HG03175 (cell line): Measurements from ENCODE around the gene CAVIN1.
"Not testable (repeated sequence)": the region's sequence is repeated elsewhere in the genome, so short reads cannot be mapped to it uniquely, and the experiment has no call there.

Experiments used
- ATAC-seq: cut with Tn5 transposase; IDR thresholded peaks from one replicate; pipeline ENCODE4 v1.9.1; 2021; ENCODE audit warnings: mild to moderate bottlenecking, moderate library complexity; ENCODE audit not compliant: unreplicated experiment

The CAVIN1 gene

DNA sequence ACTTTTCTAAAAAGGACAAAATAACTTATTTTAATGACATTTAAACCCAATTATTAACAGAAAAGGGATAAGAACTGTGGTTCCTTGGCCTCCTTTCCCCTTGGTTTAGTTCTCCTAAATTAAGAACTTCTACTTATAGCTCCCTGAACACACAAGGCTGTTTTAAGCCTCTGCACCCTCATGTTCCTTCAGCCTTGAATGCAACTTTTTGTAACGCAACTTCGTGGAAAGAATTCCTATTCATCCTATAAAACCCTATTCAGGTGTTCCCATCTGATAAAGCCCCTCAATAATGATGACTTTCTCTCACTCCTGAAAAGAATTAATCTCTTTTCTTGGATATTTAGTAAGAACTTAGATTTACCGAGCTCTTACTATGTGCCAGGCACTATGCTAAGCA is 41.2 kb downstream of the CAVIN1 start:
- no peak for ATAC-seq

DNA sequence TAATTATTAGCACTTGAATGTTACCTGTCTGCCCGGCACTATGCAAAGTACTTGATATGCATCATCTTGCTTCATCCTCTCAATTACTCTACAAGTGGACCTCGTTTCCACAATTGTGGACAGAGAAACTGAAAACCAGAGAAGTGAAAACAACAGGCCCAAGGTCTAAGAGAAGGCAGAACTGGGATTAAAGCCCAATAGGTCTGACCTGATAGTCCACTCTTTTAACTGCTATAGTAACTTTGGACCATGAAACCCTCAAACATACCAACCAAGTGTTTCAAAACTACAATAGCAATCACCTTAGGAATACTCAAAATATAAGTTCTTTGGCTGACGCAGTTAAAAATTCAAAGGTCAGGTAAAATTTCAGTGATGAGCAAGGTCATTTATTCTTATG is 42.1 kb downstream of the CAVIN1 start:
- no peak for ATAC-seq

DNA sequence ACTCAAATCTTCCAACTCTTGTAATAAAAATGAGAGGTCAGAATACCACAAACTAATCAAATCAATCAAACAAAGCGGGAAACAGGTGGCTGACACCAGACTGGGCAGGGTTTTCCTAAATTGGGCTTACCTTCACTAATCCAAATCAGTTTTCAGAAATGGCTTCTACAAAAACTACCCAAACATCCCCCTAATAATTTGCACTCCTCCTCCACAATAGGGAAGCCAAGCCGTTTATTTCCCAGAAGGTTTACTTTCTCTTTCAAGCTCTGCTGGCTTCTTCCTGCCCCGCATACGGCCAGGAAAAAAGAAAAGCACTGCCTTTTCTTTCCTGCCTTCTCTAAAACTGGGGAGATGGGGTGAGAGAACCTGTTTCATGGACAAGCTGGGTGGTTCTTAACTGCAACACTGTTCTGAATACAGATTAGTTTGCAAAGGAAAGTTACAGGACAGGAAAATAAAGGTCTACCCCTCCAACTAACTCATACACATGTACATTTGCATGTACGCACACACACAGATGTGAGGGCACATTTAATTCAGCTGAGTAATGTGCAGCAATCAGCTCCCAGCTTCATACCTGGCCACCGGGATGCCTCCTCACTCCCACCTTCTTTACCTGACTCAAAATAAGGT is 44.0 kb downstream of the CAVIN1 start:
- no peak for ATAC-seq

DNA sequence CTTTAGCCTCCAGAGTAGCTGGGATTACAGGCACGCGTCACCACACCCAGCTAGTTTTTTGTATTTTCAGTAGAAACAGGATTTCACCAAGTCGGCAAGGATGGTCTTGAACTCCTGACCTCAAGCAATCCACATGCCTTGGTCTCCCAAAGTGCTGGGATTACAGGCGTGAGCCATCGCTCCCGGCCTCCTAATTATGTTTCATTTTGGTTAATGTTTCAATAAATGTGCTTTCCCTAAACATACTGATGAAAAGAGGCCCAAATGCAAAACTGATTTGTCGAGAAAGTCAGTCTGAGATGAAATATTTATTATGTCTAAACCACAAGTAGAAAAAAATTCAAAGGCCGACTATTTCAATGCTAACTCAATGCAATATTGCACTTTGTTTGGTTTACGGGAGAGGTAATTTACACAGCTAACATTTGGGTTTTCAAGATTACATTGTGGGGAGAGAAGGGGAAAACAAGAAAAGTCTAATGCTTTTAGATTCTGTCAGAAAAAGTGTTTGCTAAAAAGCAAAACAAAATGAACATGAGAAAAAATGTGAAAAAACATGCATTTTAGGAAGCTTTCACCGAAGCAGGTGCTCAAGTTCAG is 44.6 kb downstream of the CAVIN1 start:
- no peak for ATAC-seq

DNA sequence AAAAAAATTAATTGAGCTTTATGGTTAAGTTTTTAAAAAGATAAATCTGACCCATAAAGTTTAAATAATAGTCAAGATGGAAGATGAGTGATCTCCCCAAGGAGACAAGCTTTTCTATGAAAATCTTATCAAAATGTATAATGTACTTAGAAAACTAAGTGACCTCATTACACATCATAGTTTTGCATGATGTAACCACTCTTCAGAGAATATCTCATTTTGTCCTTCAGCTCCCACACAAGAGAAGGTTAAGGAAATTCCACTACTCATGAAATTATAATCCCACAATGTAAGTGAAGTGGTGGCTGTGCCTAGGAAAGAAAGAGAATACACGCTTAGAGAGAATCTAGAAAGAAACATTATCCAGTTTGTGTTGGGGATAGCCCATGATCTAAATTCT is 49.2 kb downstream of the CAVIN1 start:
- ATAC-seq, result no peak

DNA sequence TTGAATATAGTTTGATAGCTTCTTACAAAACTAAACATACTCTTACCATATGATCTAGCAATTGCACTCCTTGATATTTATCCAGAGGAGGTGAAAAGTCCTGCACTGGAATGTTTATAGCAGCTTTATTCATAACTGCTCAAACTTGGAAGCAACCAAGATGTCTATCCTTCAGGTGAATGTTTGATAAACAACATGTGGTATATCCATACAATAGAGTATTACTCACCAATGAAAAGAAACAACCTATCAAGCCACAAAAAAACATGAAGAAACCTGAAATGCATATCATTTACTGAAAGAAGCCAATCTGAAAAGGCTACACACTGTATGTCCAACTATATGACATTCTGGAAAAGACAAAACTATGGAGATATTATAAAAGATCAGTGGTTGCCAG is 50.9 kb downstream of the CAVIN1 start:
- no peak for ATAC-seq

DNA sequence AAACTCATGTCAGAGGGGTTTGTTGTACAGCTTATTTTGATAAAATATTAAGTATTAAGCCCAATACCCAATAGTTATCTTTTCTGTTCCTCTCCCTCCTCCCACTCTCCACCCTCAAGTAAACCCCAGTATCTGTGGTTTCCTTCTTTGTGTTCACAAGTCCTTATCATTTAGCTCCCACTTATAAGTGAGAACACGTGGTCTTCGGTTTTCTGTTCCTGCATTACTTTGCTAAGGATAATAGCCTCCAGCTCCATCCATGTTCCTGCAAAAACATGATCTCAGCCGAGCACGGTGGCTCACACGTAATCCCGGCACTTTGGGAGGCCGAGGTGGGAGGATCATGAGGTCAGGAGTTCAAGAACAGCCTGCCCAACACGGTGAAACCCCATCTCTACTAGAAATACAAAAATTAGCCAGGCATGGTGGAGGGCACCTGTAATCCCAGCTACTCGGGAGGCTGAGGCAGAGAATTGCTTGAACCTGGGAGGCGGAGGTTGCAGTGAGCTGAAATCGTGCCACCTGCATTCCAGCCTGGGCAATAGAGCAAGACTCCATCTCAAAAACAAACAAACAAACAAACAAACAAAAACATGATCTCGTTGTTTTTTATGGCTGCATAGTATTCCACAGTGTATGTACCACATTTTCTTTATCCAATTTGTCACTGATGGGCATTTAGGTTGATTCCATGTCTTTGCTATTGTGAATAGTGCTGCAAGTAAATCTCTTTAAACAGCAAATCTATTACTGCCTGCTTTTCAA is 54.1 kb downstream of the CAVIN1 start:
- ATAC-seq, result not testable (repeated sequence)

DNA sequence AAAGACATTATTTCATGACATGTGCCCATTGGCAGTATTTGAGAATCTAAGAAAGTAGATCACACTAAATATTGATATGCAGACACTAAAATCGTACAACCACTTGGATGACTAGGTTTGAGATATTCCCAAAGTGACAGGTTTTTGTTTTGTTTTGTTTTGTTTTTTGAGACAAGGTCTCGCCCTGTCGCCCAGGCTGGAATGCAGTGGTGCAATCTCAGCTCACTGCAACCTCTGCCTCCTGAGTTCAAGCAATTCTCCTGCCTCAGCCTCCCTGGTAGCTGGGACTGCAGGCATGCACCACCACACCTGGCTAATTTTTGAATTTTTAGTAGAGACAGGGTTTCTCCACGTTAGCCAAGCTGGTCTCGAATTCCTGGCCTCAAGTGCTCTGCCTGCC is 54.7 kb downstream of the CAVIN1 start:
- ATAC-seq, result not testable (repeated sequence)

DNA sequence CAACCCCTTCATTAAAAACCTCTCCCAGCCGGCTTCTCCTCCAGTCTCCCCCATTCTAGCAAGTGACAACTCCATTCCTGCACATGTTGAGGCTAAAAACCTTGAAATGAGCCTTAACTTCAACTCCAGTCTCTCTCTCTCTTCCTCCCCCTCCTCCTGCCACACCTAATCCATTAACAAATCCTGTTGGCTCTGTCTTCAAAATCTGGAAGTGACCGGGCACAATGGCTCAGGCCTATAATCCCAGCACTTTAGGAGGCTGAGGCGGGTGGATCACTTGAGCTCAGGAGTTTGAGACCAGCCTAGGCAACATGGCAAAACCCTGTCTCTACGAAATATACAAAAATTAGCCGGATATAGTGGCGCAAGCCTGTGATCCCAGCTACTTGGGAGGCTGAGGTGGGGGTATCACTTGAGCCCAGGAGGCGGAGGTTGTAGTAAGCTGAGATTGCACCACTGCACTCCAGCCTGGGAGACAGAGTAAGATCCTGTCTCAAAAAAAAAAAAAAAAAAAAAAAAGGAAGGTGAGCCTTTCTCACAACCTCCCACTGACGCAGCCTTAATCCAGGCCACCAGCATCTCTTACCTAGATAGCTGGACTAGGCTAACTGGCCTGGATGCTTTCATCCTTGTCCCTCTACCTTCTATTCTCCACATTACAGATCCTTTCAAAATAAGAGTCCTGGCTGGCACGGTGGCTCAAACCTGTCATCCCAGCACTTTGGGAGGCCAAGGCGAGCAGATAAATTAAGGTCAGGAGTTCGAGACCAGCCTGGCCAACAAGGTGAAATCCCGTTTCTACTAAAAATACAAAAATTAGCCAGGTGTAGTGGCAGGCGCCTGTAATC is 56.7 kb downstream of the CAVIN1 start:
- not testable (repeated sequence) for ATAC-seq

DNA sequence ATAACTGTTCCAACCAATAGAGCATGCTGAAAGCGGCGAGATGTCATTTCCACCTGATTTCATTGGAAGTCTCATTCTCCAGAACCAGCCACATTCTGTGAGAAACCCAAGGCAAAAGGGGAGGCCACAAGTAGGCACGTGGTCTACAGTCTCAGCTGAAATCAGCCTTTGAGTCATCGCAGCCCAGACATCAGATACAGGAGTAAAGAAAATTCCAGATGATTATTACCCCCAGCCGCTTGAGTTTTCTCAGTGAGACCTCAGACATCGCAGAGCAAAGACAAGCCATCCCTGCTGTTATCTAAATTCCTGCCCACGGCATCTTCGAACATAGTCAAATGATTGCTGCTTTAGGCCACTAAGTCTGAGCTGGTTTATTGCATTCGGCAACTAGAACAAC is 57.9 kb downstream of the CAVIN1 start:
- ATAC-seq, result no peak

DNA sequence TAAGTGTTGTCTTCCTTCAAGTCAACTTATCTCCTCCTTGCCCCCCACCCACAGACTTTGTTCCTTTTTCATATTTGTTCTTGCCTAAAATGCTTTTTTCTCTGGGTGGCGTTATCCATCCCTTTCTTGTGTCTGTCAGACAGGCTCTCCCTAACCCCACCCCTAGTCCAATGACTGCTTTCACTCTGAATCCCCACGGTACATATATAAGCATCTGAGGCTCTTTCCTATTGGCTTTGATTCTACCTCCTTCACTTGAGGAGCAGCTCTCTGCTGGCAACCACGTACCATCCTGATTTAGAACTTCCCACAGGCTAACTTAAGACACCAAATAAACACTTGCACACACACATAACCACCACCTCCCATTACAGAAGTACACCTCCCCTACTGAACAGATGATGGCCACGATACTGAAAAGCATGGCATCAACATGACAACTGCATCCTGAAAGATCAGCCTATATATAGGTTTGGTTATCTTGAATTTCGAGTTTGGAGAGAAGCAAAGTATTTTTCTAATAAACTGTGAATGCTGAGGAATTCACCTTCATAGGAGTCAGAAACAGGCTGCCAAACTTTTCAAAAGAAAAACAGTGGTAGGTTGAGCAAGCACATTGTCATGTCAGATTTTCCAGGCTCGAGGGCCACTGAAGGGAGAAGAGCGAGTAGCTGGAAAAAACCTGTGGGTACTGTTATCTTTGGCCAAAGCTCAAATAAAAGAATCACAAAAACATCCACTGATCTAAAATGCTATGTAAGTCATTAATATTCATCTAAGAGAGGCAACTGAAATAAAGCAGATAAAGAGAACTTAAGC is 59.1 kb downstream of the CAVIN1 start:
- no peak for ATAC-seq

DNA sequence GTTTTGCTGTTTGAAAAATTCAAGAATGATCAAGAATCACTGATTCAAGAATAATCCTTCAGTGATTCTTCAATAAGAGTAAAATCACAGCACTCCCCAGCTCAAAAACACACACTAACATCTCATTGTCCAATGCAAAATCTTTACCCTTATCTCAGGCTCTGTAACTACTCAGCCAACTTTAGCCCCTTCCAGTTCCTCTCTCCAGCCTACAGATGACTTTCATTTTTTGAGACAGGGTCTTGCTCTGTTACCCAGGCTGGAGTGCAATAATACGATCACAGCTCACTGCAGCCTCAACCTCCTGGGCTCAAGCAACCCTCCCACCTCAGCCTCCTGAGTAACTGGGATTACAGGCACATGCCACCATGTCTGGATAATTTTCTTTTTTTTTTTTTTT is 59.8 kb downstream of the CAVIN1 start:
- ATAC-seq, result no peak

DNA sequence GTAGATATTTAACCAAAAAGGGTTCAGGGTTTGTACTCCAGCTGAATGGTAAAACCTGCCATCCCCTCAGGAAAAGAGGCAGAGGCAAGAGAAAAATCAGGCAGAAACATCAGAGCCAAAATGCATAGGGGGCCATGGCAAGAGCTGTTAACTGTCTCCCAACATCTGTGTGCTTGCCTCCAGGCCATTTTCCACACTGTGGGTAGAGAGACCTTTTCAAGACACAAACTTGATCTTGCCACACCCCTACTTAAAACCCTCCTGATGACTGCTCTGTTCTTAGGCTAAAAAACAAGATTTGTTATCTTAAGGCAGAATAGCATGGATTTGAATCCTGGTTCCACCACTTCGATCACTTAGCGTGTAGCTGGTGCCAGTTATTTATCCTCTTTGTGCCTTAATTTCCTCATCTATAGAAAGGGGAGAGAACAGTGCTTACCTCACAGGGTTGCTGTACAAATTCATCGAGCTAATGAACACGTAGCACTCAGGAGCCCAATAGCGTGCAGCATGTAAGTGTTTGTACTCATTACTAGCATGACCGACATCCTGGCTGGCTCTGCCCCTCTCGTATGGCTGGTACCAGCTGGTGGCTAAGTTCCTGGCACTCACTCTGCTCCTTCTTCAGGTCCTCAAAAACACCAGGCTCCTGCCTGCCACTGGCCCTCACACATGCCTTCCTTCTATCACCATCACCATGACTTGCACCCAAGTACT is 60.7 kb downstream of the CAVIN1 start:
- ATAC-seq, result no peak

DNA sequence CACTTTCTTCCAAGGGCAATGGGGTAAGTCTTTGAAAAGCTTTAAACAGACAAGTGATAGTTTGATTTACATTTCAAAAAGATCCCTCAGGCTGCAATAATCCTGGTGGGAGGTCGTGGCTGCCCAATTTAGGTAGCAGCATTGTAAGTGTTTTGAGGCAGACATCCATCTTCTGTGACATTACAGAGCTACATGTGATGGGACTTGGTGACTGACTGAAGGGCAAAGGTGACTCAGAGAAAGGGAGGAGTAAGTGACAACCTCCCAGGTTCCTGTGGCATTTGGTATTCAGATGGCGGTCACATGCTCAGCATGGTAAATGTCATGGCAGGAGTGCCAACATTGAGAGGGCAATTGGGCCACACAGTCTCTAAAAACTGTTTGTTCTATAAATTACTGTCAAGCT is 61.3 kb downstream of the CAVIN1 start:
- ATAC-seq, result no peak

DNA sequence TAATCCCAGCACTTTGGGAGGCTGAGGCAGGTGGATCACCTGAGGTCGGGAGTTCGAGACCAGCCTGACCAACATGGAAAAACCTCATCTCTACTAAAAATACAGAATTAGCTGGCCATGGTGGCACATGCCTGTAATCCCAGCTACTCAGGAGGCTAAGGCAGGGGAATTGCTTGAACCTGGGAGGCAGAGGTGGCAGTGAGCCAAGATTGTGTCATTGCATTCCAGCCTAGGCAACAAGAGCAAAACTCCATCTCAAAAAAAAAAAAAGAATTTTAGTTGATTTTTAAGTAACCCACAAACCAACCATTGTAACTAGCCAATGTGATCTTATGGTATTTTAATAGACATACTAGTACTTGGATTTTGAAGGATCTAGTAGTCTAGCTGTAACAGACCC is 62.7 kb downstream of the CAVIN1 start:
- ATAC-seq, result not testable (repeated sequence)

DNA sequence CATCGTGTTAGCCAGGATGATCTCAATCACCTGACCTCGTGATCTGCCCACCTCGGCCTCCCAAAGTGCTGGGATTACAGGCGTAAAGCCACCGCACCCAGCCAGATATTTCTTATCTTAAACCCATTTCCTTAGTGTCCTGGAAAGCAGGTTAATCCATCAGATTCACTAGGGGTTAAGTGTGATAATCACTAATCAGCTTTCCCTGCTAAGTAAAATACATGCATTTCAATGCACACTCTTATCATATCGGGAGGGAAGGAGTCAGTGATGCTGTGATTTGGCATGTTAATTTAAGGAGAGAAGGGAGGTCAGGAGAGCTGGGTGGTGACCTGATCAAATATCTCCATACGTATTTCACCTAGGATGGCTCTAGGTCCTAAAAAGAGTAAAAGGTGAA is 63.9 kb downstream of the CAVIN1 start:
- ATAC-seq, result no peak

DNA sequence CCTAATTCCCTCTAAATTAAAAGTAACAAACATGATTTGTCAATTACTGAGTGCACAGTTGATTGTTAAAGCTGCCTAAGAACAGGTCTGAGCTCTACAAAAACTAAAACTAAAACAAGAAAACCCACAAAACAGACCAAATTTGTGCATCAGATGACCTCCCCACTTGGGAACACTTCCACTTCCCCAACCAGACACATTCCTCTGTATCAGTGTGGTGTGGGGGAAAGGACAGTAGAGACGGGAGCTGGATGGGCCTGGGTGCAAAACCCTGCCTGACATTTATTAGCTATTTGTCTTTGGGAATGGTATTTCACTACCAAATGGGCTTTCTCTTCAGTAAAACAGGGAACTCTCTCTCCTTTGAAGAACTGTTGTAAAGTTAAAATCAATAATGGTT is 64.6 kb downstream of the CAVIN1 start:
- no peak for ATAC-seq

DNA sequence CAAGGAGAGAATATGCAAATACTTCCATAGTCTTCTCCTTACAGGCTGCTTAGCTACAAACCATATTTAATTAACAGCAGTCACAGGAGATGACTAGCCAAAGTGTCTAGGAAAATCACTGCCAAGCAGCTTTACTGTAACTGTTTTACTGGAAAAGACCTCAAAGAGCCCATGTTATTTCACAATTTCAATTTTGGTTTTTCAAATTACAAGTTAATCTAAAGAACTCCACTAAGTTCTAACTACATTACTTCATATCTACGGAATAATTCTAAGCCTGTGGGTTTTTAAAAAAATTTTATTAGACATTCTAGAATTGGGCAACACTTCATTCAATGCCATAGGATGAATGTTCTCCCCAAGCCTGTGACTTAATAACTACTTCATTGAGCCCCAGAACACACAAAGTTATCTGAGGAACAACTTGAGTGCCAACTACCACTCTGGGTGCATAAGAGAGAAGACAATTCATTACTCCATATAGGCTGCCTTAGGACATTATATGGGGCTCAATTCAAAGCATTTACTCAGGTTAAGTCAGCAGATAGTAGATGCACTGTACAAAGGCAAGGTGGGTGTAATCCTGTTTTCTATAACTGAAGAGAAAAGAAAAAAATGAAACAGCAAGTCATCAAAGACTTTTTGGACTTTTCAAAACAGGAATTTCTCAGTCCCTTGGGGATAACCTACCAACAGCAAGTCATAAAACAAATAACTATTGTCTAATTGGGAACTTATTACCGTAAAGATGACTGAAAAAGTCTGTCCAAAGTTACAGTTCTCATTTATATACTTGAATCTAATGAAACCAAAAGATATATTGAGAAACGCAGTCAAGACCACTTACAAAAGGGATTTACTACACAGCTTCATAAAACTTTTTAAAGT is 67.9 kb downstream of the CAVIN1 start:
- ATAC-seq, result no peak
